HG02610 (cell line): ENCODE results near the gene ASTN1.

ENCODE experiments used
- ATAC-seq: cut with Tn5 transposase; IDR thresholded peaks from one replicate; pipeline ENCODE4 v1.9.1; 2021; ENCODE audit warnings: mild to moderate bottlenecking, moderate library complexity; ENCODE audit not compliant: unreplicated experiment

ASTN1 gene

DNA sequence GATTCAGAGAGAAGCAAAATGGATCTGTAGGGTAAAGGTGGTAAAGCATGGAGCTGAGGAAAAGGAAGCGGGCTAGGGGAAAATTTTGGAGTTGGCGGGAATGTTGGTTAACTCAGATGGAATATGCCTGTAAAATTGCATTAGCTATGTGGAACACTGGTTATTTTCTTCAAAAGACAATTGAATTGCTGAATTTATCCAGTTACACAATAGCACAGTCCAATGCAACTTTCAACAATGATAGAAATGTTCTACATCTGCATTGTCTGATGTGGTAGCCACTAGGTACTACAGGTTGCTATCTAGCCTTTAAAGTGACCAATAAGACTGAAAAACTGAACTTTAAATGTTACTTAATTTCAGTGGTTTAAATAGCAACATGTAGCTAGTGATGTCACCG is 315.2 kb downstream of the ASTN1 start:
- ATAC-seq, result no peak

DNA sequence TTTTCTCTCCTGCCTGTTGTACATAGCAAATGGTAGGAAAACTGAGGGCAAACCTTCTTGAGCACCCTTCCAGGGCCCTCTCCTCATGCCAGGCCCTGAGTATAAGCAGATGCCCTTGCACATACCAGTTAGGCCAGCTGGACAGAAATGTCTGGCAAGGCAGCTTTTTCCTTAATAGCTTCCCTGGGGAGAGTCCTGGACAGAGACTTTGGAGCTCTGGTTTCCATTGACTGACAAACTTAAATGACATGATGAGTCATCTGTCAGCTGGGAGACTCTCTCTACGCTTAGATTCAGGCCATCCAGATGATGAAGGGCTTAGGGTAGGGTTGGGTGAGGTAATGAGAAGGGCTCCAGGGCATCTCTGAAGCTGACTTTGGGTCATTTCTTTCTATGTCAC is 317.5 kb downstream of the ASTN1 start:
- no peak for ATAC-seq

DNA sequence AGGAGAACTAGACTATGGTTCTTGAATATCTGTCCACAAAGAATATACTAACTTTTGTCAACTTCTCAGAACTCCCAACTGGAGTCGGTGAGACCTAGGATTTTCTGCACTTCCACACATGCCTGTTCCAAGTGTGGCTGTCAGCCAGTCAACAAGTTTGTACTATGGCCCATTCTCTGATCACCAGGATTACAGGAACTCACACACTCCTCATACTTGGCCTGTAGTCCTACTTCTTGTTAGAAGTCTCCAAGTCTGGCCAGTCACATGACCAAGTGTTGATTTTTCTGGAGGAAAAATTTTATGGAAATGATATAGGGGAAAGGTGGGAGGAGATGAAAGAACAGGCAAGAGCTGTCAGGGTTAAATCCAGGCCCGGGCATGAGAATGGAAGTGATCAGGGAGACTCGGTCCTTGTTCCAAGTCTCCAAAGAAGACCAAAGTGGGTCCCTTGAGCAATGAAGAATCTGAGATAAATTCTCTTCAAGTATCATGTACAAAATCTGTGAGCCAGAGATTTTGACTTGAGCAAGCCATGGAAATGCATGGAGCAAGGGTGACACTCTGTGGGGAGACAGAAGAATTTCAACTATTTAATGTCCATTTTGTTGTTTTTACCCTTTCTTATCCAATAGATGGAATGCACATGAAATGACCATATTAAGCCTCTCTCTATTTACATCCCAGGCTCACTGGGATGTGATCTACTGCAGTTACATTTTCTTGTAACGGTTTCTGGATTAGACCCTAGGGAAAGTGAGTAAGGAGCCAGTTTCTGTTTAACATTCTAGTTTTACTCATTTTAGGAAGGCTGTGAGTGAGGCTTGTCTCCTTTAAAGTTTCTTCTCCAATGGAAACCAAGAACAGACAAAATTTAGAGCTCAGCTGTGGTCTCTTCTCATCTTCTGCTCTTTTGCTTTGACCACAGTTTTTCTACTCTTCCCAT is 320.9 kb downstream of the ASTN1 start:
- no peak for ATAC-seq

GRCh38 chr1:176841238-176841637 is 323.3 kb downstream of the ASTN1 start:
- ATAC-seq, result no peak

DNA sequence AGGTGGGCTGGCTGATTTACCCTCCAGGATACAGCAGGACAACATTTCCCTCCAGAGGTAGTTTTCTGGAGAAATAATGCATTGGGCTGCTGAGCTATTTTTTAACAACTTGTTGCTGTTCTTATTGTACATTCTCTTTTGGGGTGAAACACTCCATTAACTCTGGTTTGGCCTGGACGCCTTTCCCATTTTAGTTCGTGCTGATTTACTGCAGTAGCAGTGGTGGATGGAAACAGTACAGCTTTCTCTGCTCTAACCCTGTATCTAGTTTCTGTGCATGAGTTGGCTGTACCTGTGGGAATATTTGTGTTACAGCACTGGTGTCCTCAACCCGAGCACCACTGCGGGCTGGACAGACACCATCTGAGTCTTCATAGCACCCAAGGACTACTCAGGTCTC is 325.3 kb downstream of the ASTN1 start:
- no peak for ATAC-seq

GRCh38 chr1:176838276-176838995 is 326.1 kb downstream of the ASTN1 start:
- no peak for ATAC-seq

GRCh38 chr1:176837708-176838107 is 326.8 kb downstream of the ASTN1 start:
- ATAC-seq, result no peak

DNA sequence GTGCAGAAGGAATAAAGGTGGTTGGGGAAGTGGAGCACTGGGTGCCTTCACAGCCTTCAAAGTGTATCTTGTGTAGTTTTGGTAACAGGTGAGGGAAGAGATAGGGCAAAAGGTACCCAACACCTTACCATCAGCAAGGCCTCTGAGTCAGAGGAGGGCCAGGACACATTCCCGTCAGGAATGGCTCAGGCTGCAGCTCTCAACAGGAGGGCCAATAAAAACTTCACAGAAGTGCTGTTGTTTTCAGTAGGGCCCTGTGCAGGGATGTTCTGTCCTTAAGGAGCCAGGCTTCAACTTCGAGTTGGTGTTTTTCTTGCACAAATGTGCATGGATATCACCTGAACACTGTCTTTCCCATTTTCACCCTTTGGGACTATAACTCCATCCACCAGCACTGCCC is 333.4 kb downstream of the ASTN1 start:
- no peak for ATAC-seq

GRCh38 chr1:176829261-176829660 is 335.3 kb downstream of the ASTN1 start:
- no peak for ATAC-seq

DNA sequence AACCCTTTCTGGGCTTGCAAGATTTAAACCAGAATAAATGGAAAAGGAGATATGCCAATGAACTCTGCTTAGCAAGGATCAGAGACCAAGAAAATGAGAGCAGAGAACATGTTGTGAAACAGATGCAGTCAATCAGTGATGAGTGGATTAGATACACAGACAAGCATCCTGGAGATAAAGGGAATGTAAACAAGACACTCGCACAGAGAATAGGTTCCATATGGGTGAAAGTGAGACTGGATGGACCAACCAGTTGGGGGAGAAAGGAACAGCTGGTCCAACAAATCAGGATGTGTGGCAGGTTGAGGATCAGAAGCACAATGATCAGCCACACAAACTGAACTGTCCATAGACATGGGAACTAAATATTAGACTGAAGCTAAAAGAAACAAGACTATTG is 338.2 kb downstream of the ASTN1 start:
- no peak for ATAC-seq

DNA sequence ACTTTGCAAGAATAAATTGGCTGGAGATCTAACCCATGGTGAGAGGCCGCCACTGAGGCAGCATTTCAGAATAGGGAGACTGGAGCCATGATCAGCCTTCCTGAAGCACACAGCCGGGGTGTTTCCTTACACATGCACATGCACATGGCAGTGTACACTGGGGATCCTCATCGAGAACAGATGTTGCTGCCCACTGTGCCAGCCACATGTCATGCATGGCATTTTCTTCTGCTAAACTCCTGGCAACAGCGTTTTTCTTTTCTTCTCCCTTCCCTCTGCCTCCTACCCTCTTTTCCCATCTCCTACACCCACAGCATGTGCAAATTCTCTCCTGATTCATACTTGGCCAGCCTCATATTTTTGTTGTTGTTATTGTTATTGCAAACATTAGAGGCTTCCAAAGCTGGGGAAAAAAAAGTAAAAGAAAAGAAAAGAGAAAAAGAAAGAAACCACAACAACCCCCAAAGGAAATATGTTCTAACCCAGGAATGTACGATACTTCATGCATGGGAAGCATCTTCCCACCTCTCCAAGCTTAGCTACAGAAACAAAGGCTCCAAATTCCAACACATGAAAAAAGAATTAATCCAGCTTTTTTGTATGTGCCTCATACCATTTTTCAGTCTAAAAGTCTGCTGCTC is 344.0 kb downstream of the ASTN1 start:
- no peak for ATAC-seq

DNA sequence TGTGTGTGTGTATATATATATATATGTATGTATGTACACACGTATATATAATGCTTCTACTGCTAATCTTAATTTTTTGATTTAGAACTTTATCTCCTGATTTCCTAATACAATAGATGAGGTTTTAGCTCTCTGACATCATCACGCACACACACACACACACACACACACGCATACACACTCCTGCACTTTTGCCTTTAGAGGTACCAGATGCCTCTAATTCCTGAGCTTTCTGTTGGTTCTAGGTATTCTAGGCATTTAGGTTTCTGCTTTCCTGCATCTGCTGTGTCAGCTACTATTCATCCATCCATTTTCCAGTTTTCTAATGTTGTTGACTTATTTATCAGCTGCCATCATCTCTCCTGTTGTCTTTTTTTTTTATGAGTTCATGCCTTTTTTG is 348.3 kb downstream of the ASTN1 start:
- no peak for ATAC-seq

DNA sequence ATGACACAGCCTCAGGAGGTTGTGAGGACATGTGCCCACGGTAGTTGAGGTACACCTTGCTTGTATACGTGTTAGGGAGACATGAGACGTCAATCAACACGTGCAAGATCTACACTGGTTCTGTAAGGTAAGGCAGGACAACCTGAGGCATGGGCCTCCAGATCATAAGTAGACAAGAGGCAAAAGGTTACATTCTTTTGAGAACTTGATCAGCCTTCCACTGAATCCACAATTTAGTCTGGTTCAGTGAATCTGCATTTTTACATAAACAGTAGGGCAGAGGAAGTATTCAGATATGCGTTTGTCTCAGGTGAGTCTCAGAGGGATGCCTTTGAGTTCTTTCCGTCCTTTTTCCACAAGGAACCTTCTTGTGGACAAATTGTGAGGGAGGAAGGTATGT is 348.9 kb downstream of the ASTN1 start:
- ATAC-seq, result no peak

- no peak for ATAC-seq
These were observed 352.8 kb downstream of the ASTN1 start for GRCh38 chr1:176811511-176812288.

GRCh38 chr1:176809292-176809691 is 355.2 kb downstream of the ASTN1 start:
- ATAC-seq, result no peak
